K562 (cell line): Measurements from ENCODE around the gene KRTAP10-9. TPM values are rescaled to one million over a fixed set of nuclear protein-coding genes. Genes with fewer than 3 reads are reported as not detected.

Experiments
- ATAC-seq: fragments of 200-7000 bp; cut with Tn5 transposase; 3 replicates; pipeline ENCODE4 v1.9.1; 2020; ENCODE audit warnings: moderate library complexity
- BruUV-seq: library from RNA; stranded (reverse); fragments of 400-500 nt; replicated peaks from 2 replicates; lab custom pipeline; 2021; lab: Mats Ljungman, UMichigan
- CTCF ChIA-PET: fragments of 300-600 bp; formaldehyde crosslinking; extraction: SDS; loops from one replicate; lab custom pipeline; 2021; ENCODE audit warnings: low intra/inter-chr PET ratio; lab: Yijun Ruan, JAX
- POLR2A ChIA-PET: fragments of 300-600, 350-650 bp; sonication (Branson Sonifier 250); formaldehyde crosslinking; extraction: SDS; loops from one replicate; lab custom pipeline; 2021; ENCODE audit warnings: antibody characterized with exemption, inconsistent platforms; lab: Yijun Ruan, JAX
- DNase-seq, 4 experiments: peaks; one replicate each; pipeline versions ENCODE4 v3.0.0 to v3.0.0-alpha.2; 2011 to 2018; ENCODE audit warnings: low spot score in 3 of 4, mixed read lengths in 3 of 4; ENCODE audit errors: extremely low read depth in 1 of 4
- FAIRE-seq: peaks from 2 replicates; lab custom pipeline; 2011; peaks lifted over from hg19 to GRCh38; lab: Jason Lieb, UNC
- H2AFZ ChIP-seq: 2 replicates; pipeline ENCODE4 v1.6.0; 2011; ENCODE audit warnings: low read depth, low read length, control low read depth, inconsistent platforms
- H3K27ac ChIP-seq: fragments of 200-600 bp; 3 replicates; pipeline ENCODE4 v1.8.0; 2011; ENCODE audit warnings: low read depth, mild to moderate bottlenecking, control low read depth, inconsistent platforms, low read length, moderate library complexity, mixed read lengths; ENCODE audit errors: extremely low read depth
- H3K27me3 ChIP-seq, 2 experiments: fragments of 300-600 bp in 1 of 2; 2 replicates in 1 of 2; 3 replicates in 1 of 2; pipeline versions ENCODE4 v1.6.0 to v1.8.0; 2011; ENCODE audit warnings: inconsistent platforms in 2 of 2, low read length in 2 of 2, mild to moderate bottlenecking in 1 of 2, mixed read lengths in 1 of 2, moderate library complexity in 1 of 2; ENCODE audit not compliant: control insufficient read depth in 2 of 2, insufficient read depth in 2 of 2
- H3K36me3 ChIP-seq: fragments of 300-600 bp; 3 replicates; pipeline ENCODE4 v1.8.0; 2011; ENCODE audit warnings: mild to moderate bottlenecking, low read length, inconsistent platforms; ENCODE audit not compliant: control insufficient read depth, insufficient read depth
- H3K4me1 ChIP-seq, 2 experiments: fragments of 200-600 bp in 1 of 2; replicated peaks in 1 of 2; 2 replicates in 1 of 2; 3 replicates in 1 of 2; pipeline versions ENCODE4 v1.5.1 to v1.8.0; 2011; ENCODE audit warnings: inconsistent platforms in 2 of 2, low read length in 2 of 2, mild to moderate bottlenecking in 1 of 2, mixed read lengths in 1 of 2, moderate library complexity in 1 of 2; ENCODE audit not compliant: control insufficient read depth in 2 of 2, insufficient read depth in 2 of 2
- H3K4me2 ChIP-seq: 2 replicates; pipeline ENCODE4 v1.6.1; 2011; ENCODE audit warnings: low read length, control low read depth, inconsistent platforms, mixed read lengths; ENCODE audit not compliant: insufficient read depth
- H3K4me3 ChIP-seq: fragments of 200-600 bp; sonication (generic), shearing (Covaris generic); 2 replicates; pipeline ENCODE4 v1.5.1; 2016; ENCODE audit warnings: control low read depth, inconsistent platforms
- H3K79me2 ChIP-seq: fragments of 200-600 bp; 3 replicates; pipeline ENCODE4 v1.8.0; 2011; ENCODE audit warnings: low read length, inconsistent platforms; ENCODE audit not compliant: control insufficient read depth, insufficient read depth
- H3K9ac ChIP-seq, 2 experiments: 2 replicates each; pipeline versions ENCODE4 v1.6.0 to v1.6.1; 2011; ENCODE audit warnings: low read depth in 2 of 2, low read length in 2 of 2, control low read depth in 1 of 2, inconsistent platforms in 1 of 2, mild to moderate bottlenecking in 1 of 2, mixed read lengths in 1 of 2; ENCODE audit not compliant: insufficient read depth in 1 of 2
- H3K9me1 ChIP-seq: one replicate; pipeline ENCODE4 v1.6.0; 2011; ENCODE audit warnings: inconsistent platforms, mild to moderate bottlenecking, low read length, moderate library complexity; ENCODE audit not compliant: control insufficient read depth, insufficient read depth
- H3K9me3 ChIP-seq: replicated peaks from 2 replicates; pipeline ENCODE4 v1.5.1; 2011; ENCODE audit warnings: low read depth, low read length, inconsistent platforms; ENCODE audit not compliant: control insufficient read depth, insufficient read depth
- H4K20me1 ChIP-seq: replicated peaks from 2 replicates; pipeline ENCODE4 v1.6.1; 2011; ENCODE audit warnings: low read length, inconsistent platforms, mixed read lengths; ENCODE audit not compliant: control insufficient read depth, insufficient read depth
- ATF7 ChIP-seq: fragments of 450-650 bp; IDR thresholded peaks from 2 replicates; pipeline ENCODE4 v1.7.1; 2014; ENCODE audit warnings: mild to moderate bottlenecking, moderate library complexity
- GTF2E2 ChIP-seq: fragments of 200-800 bp; sonication (Bioruptor generic); IDR thresholded peaks from 2 replicates; pipeline ENCODE4 v1.6.1; 2016; ENCODE audit warnings: missing genetic modification characterization, missing compliant biosample characterization
- MCM3 ChIP-seq: fragments of 450-650 bp; IDR thresholded peaks from 2 replicates; pipeline ENCODE4 v1.6.1; 2016
- MEIS2 ChIP-seq: fragments of 450-650 bp; IDR thresholded peaks from 2 replicates; pipeline ENCODE4 v1.6.1; 2014; ENCODE audit warnings: mild to moderate bottlenecking; ENCODE audit not compliant: partially characterized antibody
- MYC ChIP-seq, 2 experiments: fragments of 250-450 bp in 1 of 2; sonication (Bioruptor Pico) in 1 of 2; IDR thresholded peaks; 2 replicates each; pipeline versions ENCODE4 v1.5.1 to v1.6.1; 2012 to 2021; ENCODE audit warnings: low read depth in 2 of 2, borderline replicate concordance in 1 of 2, improper control_type of control experiment in 1 of 2, low read length in 1 of 2, mild to moderate bottlenecking in 1 of 2, moderate library complexity in 1 of 2
- PRMT5 ChIP-seq: sonication (generic); formaldehyde crosslinking; IDR thresholded peaks from 2 replicates; pipeline ENCODE4 v1.5.0; 2020; ENCODE audit warnings: missing genetic modification reagents
- SETDB1 ChIP-seq: IDR thresholded peaks from one replicate; pipeline ENCODE4 v1.6.1; 2012; ENCODE audit warnings: low read length, control low read depth, inconsistent platforms
- SUPT5H ChIP-seq: fragments of 450-650 bp; IDR thresholded peaks from 2 replicates; pipeline ENCODE4 v1.6.1; 2016
- WGBS: fragments of 100-300 bp; shearing (Covaris generic); methylation state at CpG from one replicate; pipeline ENCODE4 v1.1.6; 2016; ENCODE audit warnings: low coverage, mixed read lengths; ENCODE audit not compliant: insufficient coverage; ENCODE audit errors: missing lambda C conversion rate; 5-methylcytosine and 5-hydroxymethylcytosine counted together
- in situ Hi-C: fragments of 300-500 bp; cut with MboI; formaldehyde crosslinking; loops from 4 replicates; pipeline ENCODE4 v1.15.0; 2018; ENCODE audit warnings: inconsistent platforms, mixed read lengths
- intact Hi-C: fragments of 100-400 bp; cut with micrococcal nuclease; formaldehyde crosslinking; loops from 2 replicates; pipeline ENCODE4 v1.14.2; 2022
- polyA plus RNA-seq, 8 experiments: library from polyadenylated mRNA; depleted of rRNA in 4 of 8; stranded (reverse) in 5 of 8; unstranded in 3 of 8; fragments of >200 nt; fragmentation: Nextera tagmentation in 2 of 8; fragmentation: Illumina TruSeq in 1 of 8; extraction: Ambion mirVana in 2 of 8; extraction: Trizol in 1 of 8; gene quantifications; 2 replicates each; pipeline versions ENCODE4 v1.2.1 to v1.2.3, GENCODE V29; 2011 to 2014; ENCODE audit warnings: inconsistent platforms in 1 of 8, missing spikeins in 1 of 8
- total RNA-seq, 7 experiments: library from RNA; depleted of rRNA in 6 of 7; stranded (reverse); fragments of >200 nt in 6 of 7; fragmentation: Illumina TruSeq in 2 of 7; extraction: Trizol in 2 of 7; gene quantifications; 2 replicates each; pipeline versions ENCODE4 v1.2.1 to v1.2.3, GENCODE V29; 2011 to 2021; ENCODE audit warnings: low replicate concordance in 1 of 7
- TF ChIP-seq, protein P1 (sequence below): fragments of 250-450 bp; sonication (Bioruptor Pico); IDR thresholded peaks from 2 replicates; pipeline ENCODE4 v1.9.0; 2021; ENCODE audit warnings: mild to moderate bottlenecking
- TF ChIP-seq, protein P2 (sequence below): fragments of 450-650 bp; IDR thresholded peaks from 2 replicates; pipeline ENCODE4 v1.6.1; 2014; ENCODE audit warnings: low read depth, mild to moderate bottlenecking, moderate library complexity, borderline replicate concordance
- TF ChIP-seq, protein P3 (sequence below), 2 experiments: IDR thresholded peaks in 1 of 2; conservative IDR thresholded peaks in 1 of 2; 2 replicates each; pipeline ENCODE4 v1.6.1; 2016; ENCODE audit warnings: low read depth in 2 of 2, mild to moderate bottlenecking in 1 of 2, missing compliant biosample characterization in 1 of 2, missing genetic modification characterization in 1 of 2, moderate library complexity in 1 of 2

KRTAP10-9 gene
- total and polyA plus RNA-seq, 9 of the 15 experiments (the other 6 are each of a cell fraction or from before 2014, with no cell fraction given) = not detected

DNA sequence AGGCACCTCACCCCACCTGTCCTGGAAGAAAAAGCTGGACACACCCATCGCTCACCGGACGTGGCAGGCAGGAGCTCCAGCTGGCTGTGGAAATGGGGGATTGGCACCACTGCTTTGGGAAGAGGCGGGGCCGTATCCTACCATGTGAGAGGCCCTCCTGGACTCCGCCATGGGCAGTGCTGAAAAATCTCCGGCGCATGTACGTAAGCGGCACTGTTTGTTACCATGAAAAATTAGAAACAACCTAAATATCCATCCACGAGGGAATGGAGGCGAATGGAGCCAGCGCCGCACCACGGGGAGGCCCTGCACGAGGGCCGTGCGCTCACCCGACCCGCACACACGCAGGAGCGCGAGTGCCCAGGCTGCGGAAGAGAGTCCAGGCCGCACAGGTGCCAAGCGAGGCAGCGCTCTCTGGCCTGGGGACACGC lies 11.9 kb upstream of the KRTAP10-9 start:
- ChIA-PET POLR2A (interaction anchor here (0.6 to 0.8 kb wide), 2 partner anchors 11 to 232 kb away, joined by 3 read pairs; no protein-coding TSS in a partner anchor), CTCF (no interaction called here)
- WGBS = under 1% methylated on average over 28 of the region's 28 CpGs
- no peak for ATAC-seq
- in situ Hi-C loops (no loop called here), intact Hi-C loops (no loop called here)
- Histone ChIP-seq H3K9ac (no peak overlapping the region), H3K27me3 (peaks cover 14 to 44% of the 10 kb centered on the region in 2 experiments; a peak in 4 of 5 replicates), H3K9me1 (peaks cover 3% of the 10 kb centered on the region), H3K79me2 (no peaks in the 10 kb centered on the region), H3K4me2 (no peak overlapping the region), H3K4me1 (peaks cover 0 to 10% of the 10 kb centered on the region in 2 experiments; a peak in 2 of 5 replicates), H3K27ac (no peak overlapping the region), H4K20me1 (no peaks in the 10 kb centered on the region), H2AFZ (no peak overlapping the region), H3K4me3 (no peak overlapping the region), H3K9me3 (no peaks in the 10 kb centered on the region; the same call in 1 of the 2 replicates), H3K36me3 (no peaks in the 10 kb centered on the region)
- BruUV-seq = no TSS peak
- no peak for FAIRE-seq
- no peak for DNase-seq
- no peak for TF ChIP-seq MYC (IDR thresholded peaks at IDR 0.05; ENCODE audit: low read depth, low read length)
- TF ChIP-seq MYC (CRISPR knock-in tag; IDR thresholded peaks at IDR 0.05; ENCODE audit: borderline replicate concordance, low read depth) = no peak

DNA sequence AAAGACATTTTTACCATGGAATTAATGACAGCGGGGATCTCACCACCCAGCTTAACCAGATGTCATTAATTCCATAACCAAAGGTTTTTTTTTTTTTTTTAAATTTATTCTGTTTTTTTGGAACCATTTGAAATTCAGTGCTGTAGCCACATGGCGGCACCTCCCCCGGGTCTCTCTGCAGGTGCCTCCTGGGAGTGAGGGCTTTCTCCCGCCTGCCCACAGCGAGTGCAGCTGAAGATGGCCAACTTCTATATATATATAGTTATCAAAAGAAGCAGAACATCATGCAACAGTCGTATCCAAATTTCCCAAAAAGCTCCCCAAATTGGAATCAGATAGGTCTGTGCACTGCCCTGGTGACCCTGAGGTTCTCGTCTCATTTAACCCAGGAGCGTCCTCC lies 11.4 kb upstream of the KRTAP10-9 start:
- Histone ChIP-seq H3K9me3 (no peaks in the 10 kb centered on the region; the same call in 1 of the 2 replicates), H4K20me1 (no peaks in the 10 kb centered on the region), H3K9me1 (peaks cover 3% of the 10 kb centered on the region), H2AFZ (no peak overlapping the region), H3K79me2 (no peaks in the 10 kb centered on the region), H3K4me3 (no peak overlapping the region), H3K9ac (no peak overlapping the region), H3K27ac (no peak overlapping the region), H3K36me3 (no peaks in the 10 kb centered on the region), H3K4me1 (peaks cover 0 to 10% of the 10 kb centered on the region in 2 experiments; a peak in 2 of 5 replicates), H3K27me3 (peaks cover 14 to 44% of the 10 kb centered on the region in 2 experiments; a peak in 4 of 5 replicates), H3K4me2 (no peak overlapping the region)
- WGBS = 2% methylated on average over 8 of the region's 8 CpGs
- DNase-seq = no peak
- in situ Hi-C loops (no loop called here), intact Hi-C loops (no loop called here)
- ATAC-seq = no peak
- no TSS peak for BruUV-seq
- POLR2A ChIA-PET = interaction anchor here (0.6 to 0.8 kb wide), 2 partner anchors 11 to 232 kb away, joined by 3 read pairs; no protein-coding TSS in a partner anchor
- FAIRE-seq = no peak
- CTCF ChIA-PET = no interaction called here
- TF ChIP-seq, protein P1, sequence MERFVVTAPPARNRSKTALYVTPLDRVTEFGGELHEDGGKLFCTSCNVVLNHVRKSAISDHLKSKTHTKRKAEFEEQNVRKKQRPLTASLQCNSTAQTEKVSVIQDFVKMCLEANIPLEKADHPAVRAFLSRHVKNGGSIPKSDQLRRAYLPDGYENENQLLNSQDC (CRISPR knock-in tag) = no peak
- no peak for TF ChIP-seq ATF7
- TF ChIP-seq, protein P2, sequence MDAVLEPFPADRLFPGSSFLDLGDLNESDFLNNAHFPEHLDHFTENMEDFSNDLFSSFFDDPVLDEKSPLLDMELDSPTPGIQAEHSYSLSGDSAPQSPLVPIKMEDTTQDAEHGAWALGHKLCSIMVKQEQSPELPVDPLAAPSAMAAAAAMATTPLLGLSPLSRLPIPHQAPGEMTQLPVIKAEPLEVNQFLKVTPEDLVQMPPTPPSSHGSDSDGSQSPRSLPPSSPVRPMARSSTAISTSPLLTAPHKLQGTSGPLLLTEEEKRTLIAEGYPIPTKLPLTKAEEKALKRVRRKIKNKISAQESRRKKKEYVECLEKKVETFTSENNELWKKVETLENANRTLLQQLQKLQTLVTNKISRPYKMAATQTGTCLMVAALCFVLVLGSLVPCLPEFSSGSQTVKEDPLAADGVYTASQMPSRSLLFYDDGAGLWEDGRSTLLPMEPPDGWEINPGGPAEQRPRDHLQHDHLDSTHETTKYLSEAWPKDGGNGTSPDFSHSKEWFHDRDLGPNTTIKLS = no peak
- TF ChIP-seq, protein P3, sequence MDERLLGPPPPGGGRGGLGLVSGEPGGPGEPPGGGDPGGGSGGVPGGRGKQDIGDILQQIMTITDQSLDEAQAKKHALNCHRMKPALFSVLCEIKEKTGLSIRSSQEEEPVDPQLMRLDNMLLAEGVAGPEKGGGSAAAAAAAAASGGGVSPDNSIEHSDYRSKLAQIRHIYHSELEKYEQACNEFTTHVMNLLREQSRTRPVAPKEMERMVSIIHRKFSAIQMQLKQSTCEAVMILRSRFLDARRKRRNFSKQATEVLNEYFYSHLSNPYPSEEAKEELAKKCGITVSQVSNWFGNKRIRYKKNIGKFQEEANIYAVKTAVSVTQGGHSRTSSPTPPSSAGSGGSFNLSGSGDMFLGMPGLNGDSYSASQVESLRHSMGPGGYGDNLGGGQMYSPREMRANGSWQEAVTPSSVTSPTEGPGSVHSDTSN (CRISPR knock-in tag; IDR thresholded peaks at IDR 0.05; ENCODE audit: low read depth) = no peak
- TF ChIP-seq, protein P3 (tag; conservative IDR thresholded peaks at IDR 0.05; ENCODE audit: low read depth) = no peak
- no peak for TF ChIP-seq GTF2E2
- no peak for TF ChIP-seq MCM3
- no peak for TF ChIP-seq SUPT5H
- TF ChIP-seq PRMT5 = no peak
- no peak for TF ChIP-seq MEIS2
- no peak for TF ChIP-seq SETDB1
